ENCODE measurements around the gene ATP6V1G1.

Gene ATP6V1G1

GRCh38 chr9:114608525-114608796 lies 20.9 kb downstream of the ATP6V1G1 start:
- TF ChIP-seq EGR1 (IDR thresholded peaks at IDR 0.05), result no peak

- TF ChIP-seq CREB1 (IDR thresholded peaks at IDR 0.05; ENCODE audit: low read depth), result no peak
- no peak for TF ChIP-seq FOXM1 (IDR thresholded peaks at IDR 0.05; ENCODE audit: borderline replicate concordance, low read depth)
- TF ChIP-seq REST (IDR thresholded peaks at IDR 0.05; ENCODE audit: low read depth), result peak; percentile 59
- TF ChIP-seq MAX (IDR thresholded peaks at IDR 0.05), result no peak
- no peak for TF ChIP-seq RAD21 (IDR thresholded peaks at IDR 0.05; ENCODE audit: low read depth)
- TF ChIP-seq ZBTB7A (IDR thresholded peaks at IDR 0.05; ENCODE audit: low read depth), result no peak
- no peak for TF ChIP-seq TEAD4 (IDR thresholded peaks at IDR 0.05)
- no peak for TF ChIP-seq EGR1 (IDR thresholded peaks at IDR 0.05)
- TF ChIP-seq YY1 (IDR thresholded peaks at IDR 0.05; ENCODE audit: low read depth), result no peak
- TF ChIP-seq NFIC (IDR thresholded peaks at IDR 0.05), result no peak
- peak; percentile 74 for TF ChIP-seq CEBPB (IDR thresholded peaks at IDR 0.05)
- TF ChIP-seq EP300 (IDR thresholded peaks at IDR 0.05; ENCODE audit: borderline replicate concordance), result peak; percentile 7; the same call in 1 of the 2 replicates
- TF ChIP-seq USF1 (IDR thresholded peaks at IDR 0.05), result no peak
- TF ChIP-seq TCF12 (IDR thresholded peaks at IDR 0.05; ENCODE audit: low read depth), result peak; percentile 32; the same call in 1 of the 2 replicates
- TF ChIP-seq TAF1 (IDR thresholded peaks at IDR 0.05; ENCODE audit: low read depth), result no peak; the same call in 1 of the 2 replicates
Measured at GRCh38 chr9:114611516-114612271, 24.1 kb downstream of the ATP6V1G1 start.

- no peak for TF ChIP-seq EP300 (IDR thresholded peaks at IDR 0.05; ENCODE audit: borderline replicate concordance)
- no peak for TF ChIP-seq NFIC (IDR thresholded peaks at IDR 0.05)
- no peak for TF ChIP-seq RAD21 (IDR thresholded peaks at IDR 0.05; ENCODE audit: low read depth)
- TF ChIP-seq YY1 (IDR thresholded peaks at IDR 0.05; ENCODE audit: low read depth), result no peak
- TF ChIP-seq EGR1 (IDR thresholded peaks at IDR 0.05), result no peak
- TF ChIP-seq FOXM1 (IDR thresholded peaks at IDR 0.05; ENCODE audit: borderline replicate concordance, low read depth), result no peak
- no peak for TF ChIP-seq REST (IDR thresholded peaks at IDR 0.05; ENCODE audit: low read depth)
- TF ChIP-seq TAF1 (IDR thresholded peaks at IDR 0.05; ENCODE audit: low read depth), result no peak
- TF ChIP-seq TCF12 (IDR thresholded peaks at IDR 0.05; ENCODE audit: low read depth), result no peak
- no peak for TF ChIP-seq USF1 (IDR thresholded peaks at IDR 0.05)
- TF ChIP-seq CEBPB (IDR thresholded peaks at IDR 0.05), result no peak
Measured at GRCh38 chr9:114612272-114612923, 24.8 kb downstream of the ATP6V1G1 start.

- no peak for TF ChIP-seq ZBTB7A (IDR thresholded peaks at IDR 0.05; ENCODE audit: low read depth)
Measured at GRCh38 chr9:114613087-114613486, 25.5 kb downstream of the ATP6V1G1 start.

- TF ChIP-seq TAF1 (IDR thresholded peaks at IDR 0.05; ENCODE audit: low read depth), result no peak
- TF ChIP-seq REST (IDR thresholded peaks at IDR 0.05; ENCODE audit: low read depth), result no peak
- TF ChIP-seq EGR1 (IDR thresholded peaks at IDR 0.05), result no peak
- no peak for TF ChIP-seq NFIC (IDR thresholded peaks at IDR 0.05)
- TF ChIP-seq CREB1 (IDR thresholded peaks at IDR 0.05; ENCODE audit: low read depth), result no peak
- TF ChIP-seq MAX (IDR thresholded peaks at IDR 0.05), result no peak
- TF ChIP-seq RAD21 (IDR thresholded peaks at IDR 0.05; ENCODE audit: low read depth), result no peak
- no peak for TF ChIP-seq TEAD4 (IDR thresholded peaks at IDR 0.05)
- no peak for TF ChIP-seq EP300 (IDR thresholded peaks at IDR 0.05; ENCODE audit: borderline replicate concordance)
- TF ChIP-seq CEBPB (IDR thresholded peaks at IDR 0.05), result no peak
- no peak for TF ChIP-seq YY1 (IDR thresholded peaks at IDR 0.05; ENCODE audit: low read depth)
- TF ChIP-seq TCF12 (IDR thresholded peaks at IDR 0.05; ENCODE audit: low read depth), result no peak
- TF ChIP-seq USF1 (IDR thresholded peaks at IDR 0.05), result no peak
- TF ChIP-seq FOXM1 (IDR thresholded peaks at IDR 0.05; ENCODE audit: borderline replicate concordance, low read depth), result no peak
- no peak for TF ChIP-seq ZBTB7A (IDR thresholded peaks at IDR 0.05; ENCODE audit: low read depth)
Measured at GRCh38 chr9:114613919-114614318, 26.4 kb downstream of the ATP6V1G1 start.
